ENCODE results near the gene F2. TPM values are rescaled to one million over a fixed set of nuclear protein-coding genes. Genes with fewer than 3 reads are reported as not detected.

The F2 gene
- total and polyA plus RNA-seq, 2 of the 13 experiments (the other 11 are each of a cell fraction or from before 2014, with no cell fraction given) = 330 to 801 TPM

- no peak; the same call in 1 of the 2 replicates for TF ChIP-seq ZNF142 (CRISPR knock-in tag; IDR thresholded peaks at IDR 0.05)
- TF ChIP-seq KIAA2018 (CRISPR knock-in tag; IDR thresholded peaks at IDR 0.05; ENCODE audit: borderline replicate concordance) = no peak
- peak; percentile 57 for TF ChIP-seq ZSCAN31 (CRISPR knock-in tag; IDR thresholded peaks at IDR 0.05; ENCODE audit: low read depth)
- no peak for TF ChIP-seq ZNF3 (CRISPR knock-in tag; IDR thresholded peaks at IDR 0.05)
- no peak; the same call in 1 of the 2 replicates for TF ChIP-seq NRL (CRISPR knock-in tag; IDR thresholded peaks at IDR 0.05; ENCODE audit: borderline replicate concordance)
- TF ChIP-seq ZNF383 (CRISPR knock-in tag; IDR thresholded peaks at IDR 0.05; ENCODE audit: borderline replicate concordance) = no peak; the same call in 1 of the 2 replicates
- TF ChIP-seq TFE3 (CRISPR knock-in tag; IDR thresholded peaks at IDR 0.05) = no peak; the same call in 1 of the 2 replicates
- TF ChIP-seq RBAK (CRISPR knock-in tag; IDR thresholded peaks at IDR 0.05) = no peak
- 0 out of 2 replicates have a peak, but pooled peaks have one; percentile 39 for TF ChIP-seq CENPT (CRISPR knock-in tag; IDR thresholded peaks at IDR 0.05; ENCODE audit: low read depth)
- TF ChIP-seq ZNF543 (CRISPR knock-in tag; IDR thresholded peaks at IDR 0.05) = peak; percentile 68
Measured at GRCh38 chr11:46700241-46701077, 18.6 kb upstream of the F2 start, which contains the start of the genes ARHGAP1 and ZNF408 (continued).
